GM19372 (cell line): ENCODE data around the gene IVL.

Experiments
- ATAC-seq: cut with Tn5 transposase; IDR thresholded peaks from one replicate; pipeline ENCODE4 v1.9.1; 2021; ENCODE audit warnings: mild to moderate bottlenecking, low read depth, moderate library complexity; ENCODE audit not compliant: unreplicated experiment

The IVL gene

GRCh38 chr1:152886085-152886484 lies 22.3 kb upstream of the IVL start:
- ATAC-seq, result no peak

DNA sequence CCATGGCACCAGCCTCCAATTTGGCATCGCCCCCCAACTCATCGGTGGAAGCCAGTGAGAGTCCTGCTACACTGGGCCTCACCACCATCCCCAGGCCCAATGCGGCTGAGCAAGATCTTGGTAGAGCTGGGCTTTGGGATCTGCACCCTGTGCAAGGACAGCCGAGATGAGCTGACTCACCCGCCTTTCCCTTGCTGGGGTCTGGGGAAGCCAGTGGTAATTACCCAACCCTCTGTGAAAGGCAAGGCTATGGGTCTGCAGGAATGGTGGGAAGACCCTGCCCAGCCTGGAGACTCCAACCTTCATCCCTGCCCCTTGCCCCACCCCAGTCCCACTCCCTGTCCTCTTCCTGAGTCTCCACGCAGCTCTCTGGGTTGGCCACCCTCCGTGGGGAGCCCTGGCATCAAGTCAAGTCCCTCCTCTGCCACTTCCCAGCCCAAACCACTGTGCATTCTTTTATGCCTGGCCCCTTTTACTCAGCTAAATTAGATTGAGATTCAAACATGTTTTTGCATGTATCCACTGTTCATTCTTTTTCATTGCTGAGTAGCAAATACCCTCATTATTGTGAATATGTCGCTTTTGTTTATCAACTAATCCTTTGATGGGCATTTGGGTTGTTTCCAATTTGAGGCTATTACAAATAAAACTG lies 21.5 kb upstream of the IVL start:
- no peak for ATAC-seq

DNA sequence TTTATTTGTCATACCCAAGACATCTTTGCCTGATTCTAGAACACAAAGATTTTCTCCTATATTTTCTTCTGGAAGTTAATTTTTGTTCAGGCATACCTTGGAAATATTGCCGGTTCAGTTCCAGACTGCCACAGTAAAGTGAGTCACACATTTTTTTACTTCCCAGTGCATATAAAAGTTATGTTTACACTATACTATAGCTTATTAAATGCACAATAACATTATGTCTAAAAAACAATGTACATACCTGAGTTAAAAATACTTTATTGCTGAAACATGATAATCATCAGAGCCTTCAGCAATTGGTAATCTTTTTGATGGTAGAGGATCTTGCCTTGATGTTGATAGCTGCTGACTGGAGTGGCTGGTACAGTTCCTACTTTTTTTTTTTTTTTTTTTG lies 20.2 kb upstream of the IVL start:
- ATAC-seq, result no peak

DNA sequence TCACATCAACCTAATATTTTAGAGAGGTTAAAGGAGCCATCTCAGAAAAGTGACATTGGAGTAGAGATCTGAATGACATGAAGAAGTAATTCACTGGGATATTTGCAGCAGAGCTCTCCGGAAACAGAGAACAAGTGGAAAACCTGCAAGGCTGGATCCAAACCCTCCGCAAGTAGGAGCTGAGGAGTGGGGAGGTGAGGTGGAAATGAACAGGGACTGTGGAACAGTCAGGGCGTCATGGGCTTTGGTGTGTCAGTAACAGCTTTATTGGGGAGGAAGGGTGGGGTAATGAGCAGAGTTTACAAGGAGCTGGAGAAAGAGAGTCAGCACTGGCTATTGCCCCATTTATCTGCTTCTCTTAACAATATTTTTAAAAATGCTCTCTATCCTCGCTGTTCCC lies 9.3 kb upstream of the IVL start:
- no peak for ATAC-seq

- ATAC-seq, result no peak
These were observed 8.5 kb upstream of the IVL start for GRCh38 chr1:152899883-152900282.

DNA sequence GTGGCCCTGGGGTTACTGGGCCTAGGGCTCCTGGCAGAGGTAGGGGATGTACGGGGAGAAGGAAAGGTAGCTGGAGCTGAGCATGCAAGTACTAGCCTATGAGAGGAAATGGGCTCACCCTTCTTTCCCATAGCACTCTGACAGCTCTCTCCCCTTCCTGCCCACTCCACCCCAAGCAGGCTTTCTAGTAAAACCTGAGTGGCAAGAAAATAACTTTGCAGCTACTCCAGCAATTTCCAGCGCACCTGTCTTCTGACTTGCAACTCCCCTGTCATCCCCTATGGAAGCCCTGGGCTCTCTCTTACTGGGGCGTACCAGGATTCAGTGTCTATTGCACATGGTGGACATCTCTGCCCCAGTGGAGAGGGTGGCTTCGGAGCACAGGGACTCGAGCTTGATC lies 6.7 kb upstream of the IVL start:
- ATAC-seq, result no peak

DNA sequence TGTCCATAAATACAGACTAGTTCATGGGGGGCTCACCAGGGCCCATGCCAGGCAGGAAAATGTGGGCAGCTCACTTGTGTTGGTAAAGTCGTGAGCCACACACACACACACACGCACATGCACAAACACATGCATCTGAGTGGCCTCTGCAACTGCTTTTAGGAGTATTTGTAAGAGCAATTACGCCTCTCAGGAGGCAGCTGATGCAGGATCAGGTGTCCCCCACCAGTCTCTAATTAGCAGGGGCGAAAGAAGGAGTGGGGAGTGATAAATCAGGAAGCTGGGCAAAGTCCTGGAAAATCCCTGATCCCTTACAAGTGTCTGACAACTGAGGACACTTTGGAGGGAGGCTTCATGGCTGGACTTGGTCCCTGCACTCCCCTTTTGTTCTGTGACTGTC lies 5.7 kb upstream of the IVL start:
- ATAC-seq, result no peak

- ATAC-seq, result no peak
These were observed 3.5 kb upstream of the IVL start for GRCh38 chr1:152904688-152905440.

DNA sequence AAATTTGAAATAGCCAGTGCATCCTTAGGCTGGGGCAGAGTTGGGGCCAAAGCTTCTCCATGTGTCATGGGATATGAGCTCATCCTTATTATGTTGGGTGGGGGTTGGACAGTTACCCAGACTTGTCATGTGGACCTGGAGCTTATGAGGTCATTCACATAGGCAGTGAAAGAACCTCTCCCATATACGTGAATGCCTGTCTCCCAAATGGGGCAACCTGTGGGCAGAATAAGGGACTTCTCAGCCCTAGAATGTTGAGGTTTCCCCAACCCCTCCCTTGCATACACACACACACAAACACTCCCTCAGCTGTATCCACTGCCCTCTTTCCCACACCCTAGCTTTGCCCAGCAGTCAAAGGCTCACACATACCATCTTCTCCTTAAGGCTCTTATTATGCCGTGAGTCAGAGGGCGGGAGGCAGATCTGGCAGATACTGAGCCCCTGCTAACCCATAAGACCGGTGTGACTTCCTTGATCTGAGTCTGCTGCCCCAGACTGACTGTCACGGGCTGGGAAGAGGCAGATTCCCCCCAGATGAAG lies 2.3 kb upstream of the IVL start:
- no peak for ATAC-seq

- ATAC-seq, result no peak
These were observed 860 bp downstream of the IVL start for GRCh38 chr1:152909206-152909605.

DNA sequence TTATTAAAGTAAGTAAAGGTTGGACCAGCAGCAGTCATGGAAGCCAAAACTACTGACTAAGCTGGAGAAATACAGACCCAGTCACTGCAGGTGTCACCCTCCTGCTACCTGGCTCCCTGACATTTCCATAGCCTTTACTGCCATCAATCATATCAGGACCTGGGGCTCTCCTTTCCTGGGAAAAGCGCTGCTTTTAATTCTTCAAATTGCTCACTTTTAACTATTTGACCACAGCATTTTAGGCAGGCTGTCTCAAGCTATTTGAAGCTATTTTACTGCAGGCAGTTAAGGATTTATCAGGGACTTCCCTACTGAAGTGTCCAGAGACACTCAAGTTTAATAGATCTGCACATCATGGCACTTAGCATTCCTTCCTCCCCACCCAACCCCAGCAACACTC lies 4.1 kb downstream of the IVL start:
- no peak for ATAC-seq

DNA sequence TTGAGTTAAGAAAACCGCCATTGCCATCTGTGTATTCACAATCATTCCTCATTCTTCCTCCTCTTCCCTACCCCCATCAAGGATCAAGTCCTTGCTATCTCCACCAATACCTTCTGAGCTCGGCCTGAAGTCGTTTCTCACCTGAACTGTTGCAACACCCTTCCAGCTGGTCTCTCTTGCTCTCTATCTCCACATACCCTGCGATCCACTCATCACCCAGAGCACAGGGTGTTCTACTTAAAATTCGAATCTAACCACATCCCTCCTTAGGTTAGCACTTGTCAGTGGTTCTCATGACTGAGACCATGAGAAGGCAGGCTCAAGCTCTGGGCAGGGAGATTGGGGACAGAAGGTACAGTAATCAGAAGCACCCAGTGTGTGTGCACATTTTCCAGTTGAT lies 4.6 kb downstream of the IVL start:
- ATAC-seq, result no peak

GRCh38 chr1:152917794-152918193 lies 9.4 kb downstream of the IVL start:
- no peak for ATAC-seq

- ATAC-seq, result no peak
These were observed 10.7 kb downstream of the IVL start for GRCh38 chr1:152919071-152919470.

- no peak for ATAC-seq
These were observed 15.8 kb downstream of the IVL start for GRCh38 chr1:152924191-152924590.

DNA sequence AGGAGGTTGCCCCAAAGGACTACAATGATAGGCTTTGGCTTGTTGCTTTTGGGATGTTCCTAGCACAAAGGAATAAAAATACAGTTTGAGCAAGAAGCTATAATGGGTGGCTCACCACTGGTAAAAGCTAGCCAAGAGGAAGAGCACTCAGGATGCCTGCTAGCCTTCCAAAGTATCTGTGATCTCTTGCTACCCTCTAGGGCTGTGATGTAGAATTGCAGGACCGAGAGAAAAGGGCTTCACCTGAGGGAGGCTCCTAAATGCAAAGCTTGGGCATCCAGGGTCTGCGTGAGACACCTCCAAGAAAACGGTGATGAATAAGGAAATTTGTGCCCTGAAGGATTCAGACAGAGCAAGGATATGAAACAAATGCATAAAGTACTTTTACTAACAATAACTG lies 17.7 kb downstream of the IVL start:
- ATAC-seq, result no peak

GRCh38 chr1:152928671-152929070 lies 20.3 kb downstream of the IVL start:
- no peak for ATAC-seq

- no peak for ATAC-seq
These were observed 23.9 kb downstream of the IVL start for GRCh38 chr1:152932170-152932811.

GRCh38 chr1:152933196-152933595 lies 24.9 kb downstream of the IVL start:
- no peak for ATAC-seq

- no peak for ATAC-seq
These were observed 32.3 kb downstream of the IVL start for GRCh38 chr1:152940614-152941013.

- no peak for ATAC-seq
These were observed 32.8 kb downstream of the IVL start for GRCh38 chr1:152941037-152941711.
